Osteoblast (primary cell): ENCODE data around the gene COL18A1. TPM values are rescaled to one million over a fixed set of nuclear protein-coding genes. Genes with fewer than 3 reads are reported as not detected.
A peak's percentile ranks its signal among the peaks of the same experiment; 100 is the strongest.

Experiments
- DNase-seq: peaks from one replicate; pipeline ENCODE4 v3.0.0; 2011; ENCODE audit warnings: low spot score, mixed read lengths; ENCODE audit not compliant: insufficient read length; ENCODE audit errors: missing footprints
- H2AFZ ChIP-seq: 2 replicates; pipeline ENCODE4 v1.6.0; 2011; ENCODE audit warnings: mild to moderate bottlenecking, low read length
- H3K27ac ChIP-seq: 2 replicates; pipeline ENCODE4 v1.5.1; 2011; ENCODE audit warnings: mild to moderate bottlenecking, low read depth, low read length, moderate library complexity
- H3K27me3 ChIP-seq: 2 replicates; pipeline ENCODE4 v1.6.0; 2012; ENCODE audit warnings: mild to moderate bottlenecking, control low read depth, inconsistent platforms, low read length, moderate library complexity; ENCODE audit not compliant: insufficient read depth
- H3K36me3 ChIP-seq: 2 replicates; pipeline ENCODE4 v1.5.1; 2011; ENCODE audit warnings: mild to moderate bottlenecking, low read length, control low read depth, moderate library complexity; ENCODE audit not compliant: insufficient read depth
- H3K4me1 ChIP-seq: 2 replicates; pipeline ENCODE4 v1.5.1; 2011; ENCODE audit warnings: mild to moderate bottlenecking, low read length, control low read depth, moderate library complexity; ENCODE audit not compliant: insufficient read depth
- H3K4me2 ChIP-seq: 2 replicates; pipeline ENCODE4 v1.6.0; 2011; ENCODE audit warnings: mild to moderate bottlenecking, low read length; ENCODE audit not compliant: insufficient read depth
- H3K4me3 ChIP-seq: fragments of 200-600 bp; sonication (generic); 3 replicates; pipeline ENCODE4 v1.5.1; 2012; ENCODE audit warnings: mild to moderate bottlenecking, low read length, inconsistent platforms; ENCODE audit not compliant: insufficient read depth
- H3K79me2 ChIP-seq: 2 replicates; pipeline ENCODE4 v1.6.0; 2012; ENCODE audit warnings: mild to moderate bottlenecking, low read length, control low read depth, inconsistent platforms; ENCODE audit not compliant: insufficient read depth
- H3K9me3 ChIP-seq: 2 replicates; pipeline ENCODE4 v1.5.1; 2011; ENCODE audit warnings: low read depth, low read length, control low read depth
- H4K20me1 ChIP-seq: 2 replicates; pipeline ENCODE4 v1.6.0; 2012; ENCODE audit warnings: mild to moderate bottlenecking, low read length, control low read depth; ENCODE audit not compliant: insufficient read depth
- CTCF ChIP-seq: IDR thresholded peaks from 2 replicates; pipeline ENCODE4 v1.5.1; 2011; ENCODE audit warnings: mild to moderate bottlenecking, low read depth, low read length, moderate library complexity; ENCODE audit errors: extremely low read depth
- total RNA-seq: library from RNA; depleted of rRNA; stranded (reverse); fragments of >200 nt; gene quantifications from 2 replicates; pipeline ENCODE4 v1.2.3, GENCODE V29; 2012

Gene COL18A1
- total RNA-seq, 1 donor = 8.3 TPM

DNA sequence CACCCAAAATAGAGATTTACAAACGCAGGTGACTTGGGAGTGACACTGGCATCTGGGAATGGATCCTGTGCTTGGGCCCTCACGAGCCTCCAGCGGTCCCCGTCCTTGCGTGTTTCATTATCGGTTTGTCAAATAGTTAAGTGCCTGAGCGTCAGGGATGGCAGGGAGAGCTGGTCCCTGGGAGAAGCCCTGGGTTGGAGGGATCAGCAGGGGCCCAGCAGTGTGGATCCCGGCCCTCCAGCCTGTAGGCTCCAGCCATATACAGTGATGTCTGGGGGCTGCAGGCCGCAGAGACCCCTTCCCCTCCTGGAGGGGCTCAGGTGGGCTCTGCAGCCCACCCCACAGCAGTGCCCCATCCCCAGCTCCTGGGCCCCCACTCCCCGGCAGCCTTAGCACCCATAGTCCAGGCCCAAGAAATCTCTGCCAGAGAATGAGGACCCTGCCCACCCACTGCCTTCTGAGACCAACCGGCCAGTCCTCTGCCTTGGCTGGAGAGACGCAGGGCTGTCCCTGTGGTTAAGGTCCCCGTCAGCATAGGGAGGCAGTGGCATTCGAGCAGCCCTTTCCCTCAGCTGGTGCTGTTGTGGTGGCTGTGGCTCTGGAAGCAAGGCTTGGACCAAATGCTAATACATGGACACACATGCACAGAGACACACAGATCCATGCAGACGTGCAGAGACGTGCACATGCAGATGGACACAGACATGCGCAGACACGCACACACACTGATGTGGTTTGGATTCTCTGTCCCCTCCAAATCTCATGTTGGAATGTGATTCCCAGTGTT, 139.7 kb downstream of the COL18A1 start:
- no peaks in the 10 kb centered on the region for H3K27me3 ChIP-seq
- TF ChIP-seq CTCF = no peak
- no peak overlapping the region for H3K27ac ChIP-seq
- peak; percentile 49 for DNase-seq
- H3K9me3 ChIP-seq = no peaks in the 10 kb centered on the region
- H3K79me2 ChIP-seq = no peaks in the 10 kb centered on the region
- no peaks in the 10 kb centered on the region for H3K36me3 ChIP-seq
- no peak overlapping the region for H3K4me3 ChIP-seq
- no peaks in the 10 kb centered on the region for H4K20me1 ChIP-seq
- no peak overlapping the region for H2AFZ ChIP-seq
- no peaks in the 10 kb centered on the region for H3K4me1 ChIP-seq
- H3K4me2 ChIP-seq = no peak overlapping the region

- no peaks in the 10 kb centered on the region for H3K4me1 ChIP-seq
- no peak overlapping the region for H3K4me3 ChIP-seq
- no peak overlapping the region for H2AFZ ChIP-seq
- no peaks in the 10 kb centered on the region for H3K36me3 ChIP-seq
- H4K20me1 ChIP-seq = no peaks in the 10 kb centered on the region
- no peak for TF ChIP-seq CTCF
- DNase-seq = no peak
- no peak overlapping the region for H3K4me2 ChIP-seq
- no peak overlapping the region for H3K27ac ChIP-seq
- H3K79me2 ChIP-seq = no peaks in the 10 kb centered on the region
- no peaks in the 10 kb centered on the region for H3K27me3 ChIP-seq
- no peaks in the 10 kb centered on the region for H3K9me3 ChIP-seq
Observed at GRCh38 chr21:45545236-45545570, 140.2 kb downstream of the COL18A1 start.

DNA sequence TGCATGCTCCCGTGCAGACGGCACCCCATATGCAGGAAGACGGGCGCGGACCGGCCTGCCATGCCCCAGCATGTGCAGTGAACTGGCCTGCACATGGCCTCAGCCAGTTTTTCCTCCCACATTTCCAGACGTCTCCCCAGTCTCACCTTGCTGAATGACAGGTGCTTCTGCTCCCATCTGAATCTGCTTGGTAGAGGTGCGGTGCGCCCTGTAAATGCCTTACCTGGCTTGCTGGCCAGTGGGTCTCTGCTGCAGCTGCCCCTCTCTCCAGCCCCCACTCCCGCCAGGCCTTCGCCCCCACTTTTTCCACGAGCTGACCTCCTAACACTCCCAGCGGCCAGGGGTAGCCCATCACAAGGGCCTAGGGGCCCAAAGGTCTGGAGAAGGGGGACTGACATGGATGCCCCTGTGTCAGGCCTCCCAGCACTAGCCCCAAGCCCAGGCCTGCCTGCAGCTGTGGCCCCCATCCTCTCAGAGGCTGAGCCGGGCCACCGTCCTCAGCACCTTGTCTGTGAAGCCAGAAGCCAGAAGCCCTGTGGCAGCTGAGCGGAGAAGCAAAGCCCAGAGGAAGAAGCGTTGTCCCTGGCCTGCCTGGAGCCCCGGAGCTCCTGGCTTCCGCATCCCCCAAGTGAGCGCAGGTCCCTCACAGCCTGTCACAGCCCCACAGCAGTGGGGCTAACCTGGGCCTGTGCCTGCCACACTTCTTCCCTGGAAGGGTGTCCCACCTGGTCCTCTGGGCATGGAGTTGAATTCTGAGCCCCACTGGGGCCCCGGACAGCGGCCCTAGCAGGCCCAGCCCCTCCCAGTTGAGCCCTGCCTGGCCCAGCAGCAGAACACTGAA, 140.9 kb downstream of the COL18A1 start:
- H2AFZ ChIP-seq = no peak overlapping the region
- H3K4me2 ChIP-seq = no peak overlapping the region
- peak; percentile 81 for DNase-seq
- no peaks in the 10 kb centered on the region for H3K9me3 ChIP-seq
- H3K36me3 ChIP-seq = no peaks in the 10 kb centered on the region
- H3K27ac ChIP-seq = no peak overlapping the region
- H3K4me1 ChIP-seq = no peaks in the 10 kb centered on the region
- no peaks in the 10 kb centered on the region for H3K27me3 ChIP-seq
- no peaks in the 10 kb centered on the region for H4K20me1 ChIP-seq
- H3K79me2 ChIP-seq = no peaks in the 10 kb centered on the region
- no peak overlapping the region for H3K4me3 ChIP-seq
- no peak for TF ChIP-seq CTCF
